WTC11 (cell line): ENCODE results near the gene AK3. TPM values are rescaled to one million over a fixed set of nuclear protein-coding genes. Genes with fewer than 3 reads are reported as not detected.

Experiments
- ATAC-seq: fragments of 200-7000 bp; cut with Tn5 transposase; 2 replicates; pipeline ENCODE4 v1.10.0; 2021; ENCODE audit warnings: mild to moderate bottlenecking, moderate library complexity
- CTCF ChIA-PET: fragments of 300-600 bp; sonication (Branson Sonifier 250); formaldehyde crosslinking; loops from one replicate; lab custom pipeline; 2021; ENCODE audit warnings: antibody characterized with exemption; lab: Charles Lee
- POLR2A ChIA-PET: fragments of 350-600 bp; sonication (Branson Sonifier 250); formaldehyde crosslinking; loops from one replicate; lab custom pipeline; 2021; ENCODE audit warnings: antibody characterized with exemption; lab: Charles Lee
- DNase-seq: peaks from one replicate; pipeline ENCODE4 v3.0.0; 2021; ENCODE audit warnings: low spot score
- H3K27ac Mint-ChIP-seq: 2 replicates; pipeline ENCODE4 v1.8.0; 2021; ENCODE audit warnings: mixed read lengths
- H3K27me3 Mint-ChIP-seq: 2 replicates; pipeline ENCODE4 v1.8.0; 2021; ENCODE audit warnings: low read depth, mild to moderate bottlenecking, moderate library complexity, mixed read lengths
- H3K36me3 Mint-ChIP-seq: 2 replicates; pipeline ENCODE4 v1.8.0; 2021; ENCODE audit warnings: mixed read lengths
- H3K4me1 Mint-ChIP-seq: 2 replicates; pipeline ENCODE4 v1.8.0; 2022; ENCODE audit warnings: mixed read lengths
- H3K4me3 Mint-ChIP-seq: 2 replicates; pipeline ENCODE4 v1.8.0; 2021; ENCODE audit warnings: mild to moderate bottlenecking, moderate library complexity, mixed read lengths
- H3K9me3 Mint-ChIP-seq: 2 replicates; pipeline ENCODE4 v1.8.0; 2021; ENCODE audit warnings: mixed read lengths
- AR ChIP-seq: fragments of 250-450 bp; sonication (Bioruptor Pico); IDR thresholded peaks from 2 replicates; pipeline ENCODE4 v1.9.0; 2021; ENCODE audit warnings: mild to moderate bottlenecking
- ATF1 ChIP-seq: sonication (generic); formaldehyde crosslinking; IDR thresholded peaks from 2 replicates; pipeline ENCODE4 v1.8.1; 2023; ENCODE audit warnings: mild to moderate bottlenecking, moderate library complexity, missing genetic modification reagents
- ATF2 ChIP-seq: sonication (generic); formaldehyde crosslinking; IDR thresholded peaks from 2 replicates; pipeline ENCODE4 v1.8.1; 2022; ENCODE audit warnings: low read depth, missing genetic modification reagents, borderline replicate concordance
- CDX4 ChIP-seq: fragments of 250-450 bp; sonication (Bioruptor Pico); IDR thresholded peaks from 2 replicates; pipeline ENCODE4 v1.9.0; 2021; ENCODE audit warnings: moderate library complexity, mild to moderate bottlenecking, inconsistent platforms, borderline replicate concordance
- CREM ChIP-seq: sonication (generic); formaldehyde crosslinking; IDR thresholded peaks from 2 replicates; pipeline ENCODE4 v1.8.1; 2022; ENCODE audit warnings: mild to moderate bottlenecking, missing genetic modification reagents, moderate library complexity
- E2F5 ChIP-seq: sonication (generic); formaldehyde crosslinking; IDR thresholded peaks from 2 replicates; pipeline ENCODE4 v1.8.1; 2022; ENCODE audit warnings: mild to moderate bottlenecking, moderate library complexity, missing genetic modification reagents
- GRHL2 ChIP-seq: fragments of 250-450 bp; sonication (Bioruptor Pico); IDR thresholded peaks from 2 replicates; pipeline ENCODE4 v1.8.0; 2022; ENCODE audit warnings: mild to moderate bottlenecking, moderate library complexity; ENCODE audit not compliant: insufficient replicate concordance, severe bottlenecking
- HMGA2 ChIP-seq: fragments of 250-450 bp; sonication (Bioruptor Pico); IDR thresholded peaks from 2 replicates; pipeline ENCODE4 v1.4.0; 2021; ENCODE audit warnings: mild to moderate bottlenecking, moderate library complexity
- IRF1 ChIP-seq: sonication (generic); formaldehyde crosslinking; IDR thresholded peaks from 2 replicates; pipeline ENCODE4 v1.8.0; 2023; ENCODE audit warnings: missing genetic modification reagents
- IRF2 ChIP-seq: sonication (generic); formaldehyde crosslinking; IDR thresholded peaks from 2 replicates; pipeline ENCODE4 v1.8.0; 2022; ENCODE audit warnings: low read depth, missing genetic modification reagents, borderline replicate concordance
- JAZF1 ChIP-seq: fragments of 250-450 bp; sonication (Bioruptor Pico); IDR thresholded peaks from 2 replicates; pipeline ENCODE4 v1.9.0; 2021; ENCODE audit warnings: moderate library complexity, mild to moderate bottlenecking, inconsistent platforms
- MYBL2 ChIP-seq: sonication (generic); formaldehyde crosslinking; IDR thresholded peaks from 2 replicates; pipeline ENCODE4 v1.8.1; 2023; ENCODE audit warnings: mild to moderate bottlenecking, moderate library complexity, missing genetic modification reagents
- NFYB ChIP-seq: sonication (generic); formaldehyde crosslinking; conservative IDR thresholded peaks from 2 replicates; pipeline ENCODE4 v1.8.0; 2022; ENCODE audit warnings: low read depth, missing genetic modification reagents
- NR3C1 ChIP-seq: sonication (generic); formaldehyde crosslinking; conservative IDR thresholded peaks from 2 replicates; pipeline ENCODE4 v1.8.1; 2023; ENCODE audit warnings: low read depth, mild to moderate bottlenecking, missing genetic modification reagents
- PREB ChIP-seq: sonication (generic); formaldehyde crosslinking; IDR thresholded peaks from 2 replicates; pipeline ENCODE4 v1.8.1; 2022; ENCODE audit warnings: mild to moderate bottlenecking, missing genetic modification reagents, moderate library complexity, borderline replicate concordance
- RORB ChIP-seq: fragments of 250-450 bp; sonication (Bioruptor Pico); IDR thresholded peaks from 2 replicates; pipeline ENCODE4 v1.9.0; 2021; ENCODE audit warnings: mild to moderate bottlenecking
- SOX15 ChIP-seq: fragments of 250-450 bp; sonication (Bioruptor Pico); IDR thresholded peaks from 2 replicates; pipeline ENCODE4 v1.9.0; 2021; ENCODE audit warnings: mild to moderate bottlenecking
- USF1 ChIP-seq: sonication (generic); formaldehyde crosslinking; IDR thresholded peaks from 2 replicates; pipeline ENCODE4 v1.8.0; 2022; ENCODE audit warnings: mild to moderate bottlenecking, missing genetic modification reagents
- ZNF138 ChIP-seq: sonication (generic); formaldehyde crosslinking; conservative IDR thresholded peaks from 2 replicates; pipeline ENCODE4 v1.8.1; 2022; ENCODE audit warnings: mild to moderate bottlenecking, moderate library complexity, missing genetic modification reagents
- ZNF219 ChIP-seq: sonication (generic); formaldehyde crosslinking; IDR thresholded peaks from 2 replicates; pipeline ENCODE4 v1.8.0; 2023; ENCODE audit warnings: missing genetic modification reagents, mild to moderate bottlenecking, borderline replicate concordance
- ZNF281 ChIP-seq: sonication (generic); formaldehyde crosslinking; IDR thresholded peaks from 2 replicates; pipeline ENCODE4 v1.8.0; 2023; ENCODE audit warnings: mild to moderate bottlenecking, missing genetic modification reagents
- ZNF317 ChIP-seq: sonication (generic); formaldehyde crosslinking; IDR thresholded peaks from 2 replicates; pipeline ENCODE4 v1.8.1; 2023; ENCODE audit warnings: low read depth, mild to moderate bottlenecking, moderate library complexity, missing genetic modification reagents, borderline replicate concordance
- ZNF396 ChIP-seq: fragments of 250-450 bp; sonication (Bioruptor Pico); IDR thresholded peaks from 2 replicates; pipeline ENCODE4 v1.8.0; 2021; ENCODE audit warnings: mild to moderate bottlenecking, moderate library complexity, borderline replicate concordance
- ZNF423 ChIP-seq: fragments of 250-450 bp; sonication (Bioruptor Pico); IDR thresholded peaks from 2 replicates; pipeline ENCODE4 v2.1.2; 2022; ENCODE audit warnings: mild to moderate bottlenecking, moderate library complexity
- total RNA-seq: library from RNA; stranded (reverse); gene quantifications from 3 replicates; pipeline ENCODE4 v1.2.3, GENCODE V29; 2021

AK3 gene
- total RNA-seq, 1 experiment from 2014 or later = 28.5 TPM

- no peaks in the 10 kb centered on the region for H3K4me1 Mint-ChIP-seq
- CTCF ChIA-PET = interaction anchor here (1.1 to 1.3 kb wide), 2 partner anchors 49 to 87 kb away, joined by 3 to 4 read pairs; no protein-coding TSS in a partner anchor
- TF ChIP-seq ZNF138 (CRISPR knock-in tag) (no peak), IRF1 (CRISPR knock-in tag) (no peak), NR3C1 (CRISPR knock-in tag) (no peak), JAZF1 (CRISPR knock-in tag) (no peak), IRF2 (no peak), ATF1 (CRISPR knock-in tag) (no peak), ATF2 (CRISPR knock-in tag) (no peak), ZNF317 (CRISPR knock-in tag) (no peak), RORB (no peak), ZNF396 (CRISPR knock-in tag) (no peak), USF1 (CRISPR knock-in tag) (no peak), CDX4 (CRISPR knock-in tag) (no peak), ZNF423 (no peak), SOX15 (CRISPR knock-in tag) (no peak), ZNF281 (CRISPR knock-in tag) (no peak), ZNF219 (CRISPR knock-in tag) (no peak), CREM (CRISPR knock-in tag) (no peak)
- no peak for ATAC-seq
- DNase-seq = no peak
- no peak overlapping the region for H3K4me3 Mint-ChIP-seq
- H3K27me3 Mint-ChIP-seq = no peaks in the 10 kb centered on the region
- H3K9me3 Mint-ChIP-seq = no peaks in the 10 kb centered on the region
- POLR2A ChIA-PET = no interaction called here
- peaks cover 12% of the 10 kb centered on the region for H3K36me3 Mint-ChIP-seq
- H3K27ac Mint-ChIP-seq = no peak overlapping the region
Measured at GRCh38 chr9:4691795-4692194, 49.2 kb downstream of the AK3 start.

- peaks cover 23% of the 10 kb centered on the region for H3K36me3 Mint-ChIP-seq
- H3K4me3 Mint-ChIP-seq = no peak overlapping the region
- ATAC-seq (no peak), DNase-seq (no peak)
- ChIA-PET POLR2A (no interaction called here), CTCF (no interaction called here)
- no peaks in the 10 kb centered on the region for H3K4me1 Mint-ChIP-seq
- peak overlapping the region; percentile 42 for H3K27ac Mint-ChIP-seq
- H3K27me3 Mint-ChIP-seq = no peaks in the 10 kb centered on the region
- H3K9me3 Mint-ChIP-seq = no peaks in the 10 kb centered on the region
- TF ChIP-seq E2F5 (CRISPR knock-in tag) = no peak
- TF ChIP-seq PREB (CRISPR knock-in tag) = no peak
- no peak for TF ChIP-seq CDX4 (CRISPR knock-in tag)
- TF ChIP-seq AR = no peak
- TF ChIP-seq NFYB (CRISPR knock-in tag) = no peak
- no peak for TF ChIP-seq ZNF317 (CRISPR knock-in tag)
- TF ChIP-seq HMGA2 (CRISPR knock-in tag) = no peak
- no peak for TF ChIP-seq MYBL2 (CRISPR knock-in tag)
- TF ChIP-seq GRHL2 (CRISPR knock-in tag) = no peak
Measured at GRCh38 chr9:4690144-4690543, 50.9 kb downstream of the AK3 start.
